ENCODE results near the gene RDH13. TPM values are rescaled to one million over a fixed set of nuclear protein-coding genes. Genes with fewer than 3 reads are reported as not detected.
A peak's percentile ranks its signal among the peaks of the same experiment; 100 is the strongest.
"Not testable (repeated sequence)": the region's sequence is repeated elsewhere in the genome, so short reads cannot be mapped to it uniquely, and the experiment has no call there.

Gene RDH13
- polyA plus RNA-seq, 1 of the 3 experiments (the other 2 are of a cell fraction): 9.6 TPM

- POLR2A ChIA-PET; H3K9ac ChIP-seq; DNase-seq; H3K4me1 ChIP-seq (ENCODE audit: control insufficient read depth in 1 of 2, insufficient read depth in 2 of 2, low read depth in 1 of 2, low read length in 1 of 2); H3K9me2 ChIP-seq; H3K27ac ChIP-seq (ENCODE audit: low read depth in 2 of 2, low read length in 1 of 2); H2AFZ ChIP-seq (ENCODE audit: low read depth); H4K20me1 ChIP-seq (ENCODE audit: insufficient read depth); H3K36me3 ChIP-seq (replicated peaks in 1 of 2; ENCODE audit: control insufficient read depth in 1 of 2, insufficient read depth in 2 of 2, low read length in 1 of 2); H3F3A ChIP-seq (replicated peaks; ENCODE audit: insufficient read depth); H3K4me3 ChIP-seq (ENCODE audit: low read depth in 2 of 2, low read length in 1 of 2); CTCF ChIA-PET; H3K9me3 ChIP-seq; H3K4me2 ChIP-seq: not testable (repeated sequence)
- WGBS (ENCODE audit: low lambda C conversion rate): 25% methylated on average over 5 of the region's 5 CpGs
- H3K79me2 ChIP-seq (ENCODE audit: insufficient read depth): peaks cover 16% of the 10 kb centered on the region; the same call in 1 of the 2 replicates
- peaks cover 19% of the 10 kb centered on the region for H3K27me3 ChIP-seq (ENCODE audit: insufficient read depth)
These were observed 54.8 kb downstream of the RDH13 start for GRCh38 chr19:55008189-55008588.

DNA sequence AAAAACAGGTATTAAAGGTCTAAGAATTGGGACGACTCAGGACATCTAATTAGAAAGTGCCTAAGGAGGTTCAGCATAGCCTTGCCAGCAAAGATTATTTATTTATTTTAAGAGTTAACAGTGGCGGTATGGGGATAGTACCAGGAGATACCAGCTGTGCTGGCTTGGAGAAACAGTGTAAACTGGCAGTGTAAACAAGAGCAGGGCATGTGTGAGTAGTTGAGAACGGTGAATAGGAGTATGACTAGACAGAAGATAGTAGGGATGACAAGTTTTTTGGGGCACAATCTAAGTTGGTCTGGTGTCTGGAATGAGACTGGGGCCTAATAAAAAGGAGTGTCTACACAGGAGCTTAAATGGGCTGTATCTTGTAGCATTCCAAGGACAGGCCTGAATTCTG, 55.4 kb downstream of the RDH13 start:
- H3F3A ChIP-seq (replicated peaks; ENCODE audit: insufficient read depth); H3K9me3 ChIP-seq; DNase-seq; POLR2A ChIA-PET; H3K9me2 ChIP-seq; H3K4me1 ChIP-seq (ENCODE audit: control insufficient read depth in 1 of 2, insufficient read depth in 2 of 2, low read depth in 1 of 2, low read length in 1 of 2); CTCF ChIA-PET; H3K36me3 ChIP-seq (replicated peaks in 1 of 2; ENCODE audit: control insufficient read depth in 1 of 2, insufficient read depth in 2 of 2, low read length in 1 of 2); H3K27ac ChIP-seq (ENCODE audit: low read depth in 2 of 2, low read length in 1 of 2); H3K9ac ChIP-seq; H2AFZ ChIP-seq (ENCODE audit: low read depth); H4K20me1 ChIP-seq (ENCODE audit: insufficient read depth): not testable (repeated sequence)
- peaks cover 16% of the 10 kb centered on the region; the same call in 1 of the 2 replicates for H3K79me2 ChIP-seq (ENCODE audit: insufficient read depth)
- WGBS (ENCODE audit: low lambda C conversion rate): 31% methylated on average over 3 of the region's 3 CpGs
- H3K4me2 ChIP-seq: peak overlapping the region; percentile 10; the same call in 1 of the 2 replicates
- H3K27me3 ChIP-seq (ENCODE audit: insufficient read depth): peaks cover 25% of the 10 kb centered on the region
- H3K4me3 ChIP-seq (ENCODE audit: low read depth in 2 of 2, low read length in 1 of 2): peak overlapping the region in 1 of 2 experiments; percentile 55; a peak in 1 of 4 replicates

- H3K4me3 ChIP-seq (ENCODE audit: low read depth in 2 of 2, low read length in 1 of 2): peak overlapping the region; percentile 55 to 79; a peak in 2 of 4 replicates
- H3K9ac ChIP-seq: not testable (repeated sequence)
These were observed 56.2 kb downstream of the RDH13 start for GRCh38 chr19:55006795-55007194.

DNA sequence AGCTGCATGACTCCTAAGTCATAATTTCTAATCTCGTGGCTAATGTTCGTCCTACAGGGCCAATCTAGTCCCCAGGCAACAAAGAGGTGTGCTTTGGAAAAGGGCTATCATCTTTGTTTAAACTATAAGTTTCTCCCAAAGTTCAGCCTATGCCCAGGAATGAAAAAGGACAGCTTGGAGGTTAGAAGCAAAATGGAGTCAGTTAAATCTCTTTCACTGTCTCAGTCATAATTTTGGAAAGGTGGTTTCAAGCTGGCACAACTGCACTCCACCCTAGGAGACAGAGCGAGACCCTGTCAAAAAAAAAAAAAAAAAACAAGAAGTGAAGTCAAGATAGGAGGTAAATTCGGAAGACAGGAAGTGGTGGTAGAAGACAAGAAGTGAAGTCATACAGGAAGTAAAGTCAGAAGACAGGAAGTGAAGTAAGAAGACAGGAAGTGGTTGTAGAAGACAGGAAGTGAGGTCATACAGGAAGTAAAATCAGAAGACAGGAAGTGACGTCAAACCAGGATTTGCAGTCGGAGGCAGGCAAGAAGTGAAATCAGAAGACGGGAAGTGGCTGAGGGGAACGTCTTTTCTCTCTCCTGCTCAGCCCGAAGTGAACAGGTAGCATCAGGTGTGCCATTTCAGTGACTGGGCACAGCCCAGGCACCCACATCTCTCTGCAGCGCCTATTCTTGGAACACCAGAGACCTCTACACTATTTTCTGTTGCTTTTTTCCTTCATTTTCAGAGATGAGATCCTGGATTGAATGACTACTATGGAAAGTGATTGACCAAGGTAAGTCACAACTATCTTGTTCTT, 57.1 kb downstream of the RDH13 start:
- POLR2A ChIA-PET: no interaction called here
- Histone ChIP-seq H3K4me3 (ENCODE audit: low read depth in 2 of 2, low read length in 1 of 2) (peak overlapping the region; percentile 55 to 79), H4K20me1 (ENCODE audit: insufficient read depth) (no peaks in the 10 kb centered on the region), H3K9me2 (no peaks in the 10 kb centered on the region), H3K9ac (peak overlapping the region; percentile 39; the same call in 1 of the 2 replicates), H3K79me2 (ENCODE audit: insufficient read depth) (peaks cover 16% of the 10 kb centered on the region; the same call in 1 of the 2 replicates), H3K4me2 (peak overlapping the region; percentile 71; the same call in 1 of the 2 replicates), H3K27me3 (ENCODE audit: insufficient read depth) (peaks cover 40% of the 10 kb centered on the region), H3K27ac (ENCODE audit: low read depth in 2 of 2, low read length in 1 of 2) (peak overlapping the region in 1 of 2 experiments; percentile 77; a peak in 2 of 4 replicates), H3K4me1 (ENCODE audit: control insufficient read depth in 1 of 2, insufficient read depth in 2 of 2, low read depth in 1 of 2, low read length in 1 of 2) (no peaks in the 10 kb centered on the region), H3K9me3 (0 out of 2 replicates have a peak, but pooled peaks cover 7% of the 10 kb centered on the region), H3K36me3 (replicated peaks in 1 of 2; ENCODE audit: control insufficient read depth in 1 of 2, insufficient read depth in 2 of 2, low read length in 1 of 2) (no peaks in the 10 kb centered on the region), H3F3A (replicated peaks; ENCODE audit: insufficient read depth) (peaks cover 5% of the 10 kb centered on the region), H2AFZ (ENCODE audit: low read depth) (peak overlapping the region; percentile 99)
- CTCF ChIA-PET: no interaction called here
- TF ChIP-seq GATA2 (CRISPR knock-in tag; IDR thresholded peaks at IDR 0.05) (no peak), NFIC (IDR thresholded peaks at IDR 0.05; ENCODE audit: borderline replicate concordance) (no peak), POLR2AphosphoS5 (IDR thresholded peaks at IDR 0.05; ENCODE audit: low read depth, low read length) (peak; percentile 72), MXI1 (IDR thresholded peaks at IDR 0.05; ENCODE audit: low read depth, low read length) (no peak), FOXM1 (IDR thresholded peaks at IDR 0.05; ENCODE audit: low read depth) (no peak), CHD2 (IDR thresholded peaks at IDR 0.05; ENCODE audit: low read length, partially characterized antibody) (no peak), GABPA (IDR thresholded peaks at IDR 0.05; ENCODE audit: low read depth) (peak; percentile 96), RAD21 (IDR thresholded peaks at IDR 0.05; ENCODE audit: low read length) (no peak), FOXJ3 (CRISPR knock-in tag; IDR thresholded peaks at IDR 0.05) (no peak), ELF1 (IDR thresholded peaks at IDR 0.05) (peak; percentile 85)
- TF ChIP-seq, protein P1, sequence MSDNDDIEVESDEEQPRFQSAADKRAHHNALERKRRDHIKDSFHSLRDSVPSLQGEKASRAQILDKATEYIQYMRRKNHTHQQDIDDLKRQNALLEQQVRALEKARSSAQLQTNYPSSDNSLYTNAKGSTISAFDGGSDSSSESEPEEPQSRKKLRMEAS (IDR thresholded peaks at IDR 0.05; ENCODE audit: low read depth): no peak
- WGBS (ENCODE audit: low lambda C conversion rate): 9% methylated on average over 10 of the region's 10 CpGs
- DNase-seq: peak; percentile 46

More at GRCh38 chr19:55006795-55007194, 56.2 kb downstream of the RDH13 start:
- WGBS (ENCODE audit: low lambda C conversion rate): 23% methylated on average over 11 of the region's 11 CpGs
- H2AFZ ChIP-seq (ENCODE audit: low read depth); H3F3A ChIP-seq (replicated peaks; ENCODE audit: insufficient read depth); POLR2A ChIA-PET; DNase-seq; H3K9me3 ChIP-seq; H3K27ac ChIP-seq (ENCODE audit: low read depth in 2 of 2, low read length in 1 of 2); H3K9me2 ChIP-seq; H4K20me1 ChIP-seq (ENCODE audit: insufficient read depth); CTCF ChIA-PET; H3K36me3 ChIP-seq (replicated peaks in 1 of 2; ENCODE audit: control insufficient read depth in 1 of 2, insufficient read depth in 2 of 2, low read length in 1 of 2); H3K4me1 ChIP-seq (ENCODE audit: control insufficient read depth in 1 of 2, insufficient read depth in 2 of 2, low read depth in 1 of 2, low read length in 1 of 2): not testable (repeated sequence)
- peaks cover 31% of the 10 kb centered on the region for H3K27me3 ChIP-seq (ENCODE audit: insufficient read depth)
- peak overlapping the region; percentile 71; the same call in 1 of the 2 replicates for H3K4me2 ChIP-seq
- peaks cover 16% of the 10 kb centered on the region; the same call in 1 of the 2 replicates for H3K79me2 ChIP-seq (ENCODE audit: insufficient read depth)
